IgD-negative memory B cell (primary cell): ENCODE results near the gene SOX21. TPM values are rescaled to one million over a fixed set of nuclear protein-coding genes. Genes with fewer than 3 reads are reported as not detected.

Experiments
- H3K27ac Mint-ChIP-seq, 3 donors: one replicate each; pipeline ENCODE4 v1.8.0; 2020 to 2022; ENCODE audit warnings: mild to moderate bottlenecking in 3 of 3, mixed read lengths in 3 of 3, moderate library complexity in 1 of 3
- H3K27me3 Mint-ChIP-seq: one replicate; pipeline ENCODE4 v1.8.0; 2021; ENCODE audit warnings: mixed read lengths
- H3K36me3 Mint-ChIP-seq: one replicate; pipeline ENCODE4 v1.8.0; 2020; ENCODE audit warnings: mild to moderate bottlenecking, mixed read lengths
- H3K4me1 Mint-ChIP-seq, 3 donors: one replicate each; pipeline ENCODE4 v1.8.0; 2020 to 2022; ENCODE audit warnings: mixed read lengths in 3 of 3, mild to moderate bottlenecking in 1 of 3
- H3K4me3 Mint-ChIP-seq, 4 donors: one replicate each; pipeline ENCODE4 v1.8.0; 2020 to 2022; ENCODE audit warnings: mild to moderate bottlenecking in 4 of 4, mixed read lengths in 4 of 4, moderate library complexity in 3 of 4
- H3K9me3 Mint-ChIP-seq, 3 donors: one replicate each; pipeline ENCODE4 v1.8.0; 2020 to 2021; ENCODE audit warnings: mixed read lengths in 3 of 3, mild to moderate bottlenecking in 1 of 3
- polyA plus RNA-seq: library from polyadenylated mRNA; unstranded; fragments of 300-500 nt; fragmentation: Illumina TruSeq; gene quantifications from one replicate; pipeline ENCODE4 v1.2.3, GENCODE V29; 2021

SOX21 gene
- polyA plus RNA-seq, 1 donor from 2014 or later: not detected

- Mint-ChIP-seq H3K9me3 (peaks cover 0 to 2% (median 0%) of the 10 kb centered on the region in 3 donors), H3K36me3 (no peaks in the 10 kb centered on the region), H3K27ac (no peak overlapping the region), H3K27me3 (peaks cover 9% of the 10 kb centered on the region), H3K4me3 (no peak overlapping the region), H3K4me1 (no peaks in the 10 kb centered on the region)
Observed at GRCh38 chr13:94674609-94675348, 37.6 kb downstream of the SOX21 start.

DNA sequence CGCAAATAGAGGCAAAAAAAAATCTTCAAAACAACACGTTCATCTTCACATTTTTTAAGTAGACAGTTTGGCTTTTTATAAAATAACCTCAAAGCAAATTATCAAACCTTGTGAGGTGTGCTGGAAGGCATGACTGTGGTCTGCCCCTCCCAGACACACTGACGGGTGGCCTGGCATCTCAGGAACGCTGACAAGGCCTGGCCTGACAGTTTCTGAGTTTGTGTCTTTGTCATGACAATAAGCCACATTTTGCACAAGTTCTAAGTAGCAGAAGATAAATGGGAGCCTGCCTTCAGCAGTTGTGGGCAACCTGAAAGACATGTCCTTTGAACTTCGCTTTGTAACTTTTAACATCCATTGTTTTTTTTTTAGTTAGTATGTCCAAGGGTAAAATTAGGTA, 38.5 kb downstream of the SOX21 start:
- Mint-ChIP-seq H3K27me3 (peaks cover 9% of the 10 kb centered on the region), H3K9me3 (peaks cover 0 to 2% (median 0%) of the 10 kb centered on the region in 3 donors), H3K4me3 (no peak overlapping the region), H3K4me1 (no peaks in the 10 kb centered on the region), H3K27ac (no peak overlapping the region), H3K36me3 (no peaks in the 10 kb centered on the region)

- H3K4me3 Mint-ChIP-seq: no peak overlapping the region
- peaks cover 9% of the 10 kb centered on the region for H3K27me3 Mint-ChIP-seq
Observed at GRCh38 chr13:94672400-94672799, 39.9 kb downstream of the SOX21 start.

GRCh38 chr13:94667190-94667589, 45.2 kb downstream of the SOX21 start:
- Mint-ChIP-seq H3K4me1 (peaks cover 0 to 2% (median 0%) of the 10 kb centered on the region in 3 donors), H3K36me3 (no peaks in the 10 kb centered on the region), H3K4me3 (no peak overlapping the region), H3K27me3 (peaks cover 17% of the 10 kb centered on the region), H3K9me3 (peaks cover 1 to 5% (median 2%) of the 10 kb centered on the region in 3 donors), H3K27ac (no peak overlapping the region)

More at GRCh38 chr13:94672400-94672799, 39.9 kb downstream of the SOX21 start:
- H3K4me1 Mint-ChIP-seq: no peaks in the 10 kb centered on the region
- no peak overlapping the region for H3K27ac Mint-ChIP-seq
- H3K9me3 Mint-ChIP-seq: peaks cover 1 to 5% (median 2%) of the 10 kb centered on the region in 3 donors
- H3K36me3 Mint-ChIP-seq: no peaks in the 10 kb centered on the region

DNA sequence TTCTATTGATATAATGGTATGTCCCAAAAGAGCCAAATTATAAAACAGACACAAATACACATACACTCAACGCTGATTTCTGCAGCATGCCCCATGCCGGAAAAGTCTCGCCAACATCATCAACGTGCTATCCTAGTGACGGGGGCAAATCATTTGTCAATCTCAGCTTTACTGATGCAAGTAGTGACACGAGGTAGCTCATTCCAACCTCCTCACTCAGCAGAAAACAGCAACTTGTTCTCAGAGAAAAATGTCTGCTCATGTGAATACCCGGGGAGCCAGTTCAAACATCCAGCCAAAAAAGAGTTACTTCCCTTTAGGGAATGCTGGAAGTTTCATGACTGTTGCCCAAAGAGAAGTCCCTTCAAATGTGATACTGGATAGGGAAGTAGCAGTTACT, 46.3 kb downstream of the SOX21 start:
- no peak overlapping the region for H3K27ac Mint-ChIP-seq
- H3K36me3 Mint-ChIP-seq: no peaks in the 10 kb centered on the region
- H3K9me3 Mint-ChIP-seq: peaks cover 1 to 5% (median 2%) of the 10 kb centered on the region in 3 donors
- H3K27me3 Mint-ChIP-seq: peaks cover 23% of the 10 kb centered on the region
- no peak overlapping the region for H3K4me3 Mint-ChIP-seq
- peaks cover 0 to 2% (median 0%) of the 10 kb centered on the region in 3 donors for H3K4me1 Mint-ChIP-seq

- no peaks in the 10 kb centered on the region for H3K36me3 Mint-ChIP-seq
- no peak overlapping the region for H3K27ac Mint-ChIP-seq
- peaks cover 0 to 5% (median 1%) of the 10 kb centered on the region in 3 donors for H3K9me3 Mint-ChIP-seq
- no peak overlapping the region for H3K4me3 Mint-ChIP-seq
- H3K27me3 Mint-ChIP-seq: peaks cover 17% of the 10 kb centered on the region
- peaks cover 0 to 2% (median 0%) of the 10 kb centered on the region in 3 donors for H3K4me1 Mint-ChIP-seq
Observed at GRCh38 chr13:94664889-94665288, 47.5 kb downstream of the SOX21 start.

DNA sequence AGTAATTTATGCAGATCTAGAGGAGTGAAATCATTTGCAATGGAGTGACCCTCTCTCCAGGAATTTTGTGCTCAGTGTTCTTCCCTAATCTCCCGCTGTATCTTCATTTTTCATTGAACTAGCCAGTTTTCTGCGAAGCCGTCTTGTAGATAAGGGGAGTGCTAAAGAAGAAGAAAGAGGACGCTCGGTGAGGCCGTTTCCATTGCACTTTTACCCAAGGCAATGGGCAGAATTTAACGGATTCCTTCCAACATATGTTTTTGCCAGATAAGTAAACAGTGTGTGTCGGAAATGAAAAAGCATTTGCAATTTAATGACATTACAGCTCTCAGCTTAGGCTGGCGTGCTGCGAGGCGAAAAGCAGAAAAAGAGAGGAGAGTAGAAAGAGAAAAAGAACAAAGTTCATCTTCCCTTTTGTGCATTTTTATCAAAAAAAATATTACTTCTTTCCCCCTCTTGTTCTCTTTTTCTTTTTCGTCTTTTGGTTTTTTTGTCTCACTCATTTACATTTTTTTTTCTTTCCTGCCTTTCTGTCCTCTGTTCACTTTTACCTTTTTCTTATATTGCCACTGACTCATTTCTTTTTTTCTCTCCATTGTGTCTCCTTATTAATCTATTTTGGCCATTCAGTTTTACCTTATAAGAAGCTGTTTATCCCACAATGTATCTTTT, 49.9 kb downstream of the SOX21 start:
- peaks cover 17% of the 10 kb centered on the region for H3K27me3 Mint-ChIP-seq
- H3K27ac Mint-ChIP-seq: no peak overlapping the region
- H3K4me3 Mint-ChIP-seq: no peak overlapping the region
- H3K4me1 Mint-ChIP-seq: peaks cover 0 to 2% (median 0%) of the 10 kb centered on the region in 3 donors
- no peaks in the 10 kb centered on the region for H3K36me3 Mint-ChIP-seq
- no peaks in the 10 kb centered on the region for H3K9me3 Mint-ChIP-seq

DNA sequence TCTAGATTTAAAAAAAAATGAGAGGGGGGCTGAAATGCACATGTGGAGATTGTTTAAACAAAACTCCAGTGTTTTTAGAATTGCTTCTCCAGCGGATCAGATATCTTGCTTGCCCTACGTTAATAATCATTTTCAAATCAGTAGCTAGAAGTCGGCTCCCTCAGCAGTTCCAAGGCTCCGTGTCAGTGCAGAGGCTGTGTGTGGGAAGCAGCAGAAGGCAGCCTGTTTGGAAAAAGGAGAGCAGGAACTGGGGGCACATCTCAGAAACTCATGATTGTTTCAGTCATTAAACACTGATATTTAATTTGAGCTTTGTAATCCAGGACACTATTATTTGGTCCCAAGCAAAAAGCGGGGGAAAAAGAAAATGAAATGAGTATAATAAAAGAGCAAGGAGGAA, 50.9 kb downstream of the SOX21 start:
- H3K36me3 Mint-ChIP-seq: no peaks in the 10 kb centered on the region
- no peaks in the 10 kb centered on the region for H3K9me3 Mint-ChIP-seq
- no peak overlapping the region for H3K27ac Mint-ChIP-seq
- no peak overlapping the region for H3K4me3 Mint-ChIP-seq
- peaks cover 0 to 2% (median 0%) of the 10 kb centered on the region in 3 donors for H3K4me1 Mint-ChIP-seq
- peaks cover 15% of the 10 kb centered on the region for H3K27me3 Mint-ChIP-seq

GRCh38 chr13:94660695-94661326, 51.5 kb downstream of the SOX21 start:
- Mint-ChIP-seq H3K27ac (no peak overlapping the region), H3K9me3 (no peaks in the 10 kb centered on the region), H3K36me3 (no peaks in the 10 kb centered on the region), H3K27me3 (peaks cover 11% of the 10 kb centered on the region), H3K4me3 (no peak overlapping the region), H3K4me1 (peaks cover 0 to 2% (median 0%) of the 10 kb centered on the region in 3 donors)

Other genes starting within 250 kb of the SOX21 start
- gene DCT, start 232.9 kb downstream of the SOX21 start, polyA plus RNA-seq: not detected
- gene TGDS, start 116.4 kb downstream of the SOX21 start, polyA plus RNA-seq: 9.5 TPM
- gene GPR180, start 110.7 kb downstream of the SOX21 start, polyA plus RNA-seq: 1.9 TPM